Activated CD4-positive, alpha-beta T cell treated with anti-CD3 and anti-CD28 coated beads, Interleukin-2, amount 50 U/mL, for 16 hours (primary cell): ENCODE results near the gene KCTD20.
"Not testable (repeated sequence)": the region's sequence is repeated elsewhere in the genome, so short reads cannot be mapped to it uniquely, and the experiment has no call there.

Experiments used
- DNase-seq: peaks from one replicate; pipeline ENCODE4 v3.0.0-alpha.2; 2020

KCTD20 gene

GRCh38 chr6:36445621-36446020, 2.8 kb downstream of the KCTD20 start:
- DNase-seq: no peak

GRCh38 chr6:36449173-36449572, 6.4 kb downstream of the KCTD20 start:
- not testable (repeated sequence) for DNase-seq

- not testable (repeated sequence) for DNase-seq
Measured at GRCh38 chr6:36452897-36453296, 10.1 kb downstream of the KCTD20 start.

- DNase-seq: no peak
Measured at GRCh38 chr6:36455486-36456027, 12.8 kb downstream of the KCTD20 start.

GRCh38 chr6:36459501-36459900, 16.7 kb downstream of the KCTD20 start:
- no peak for DNase-seq

- no peak for DNase-seq
Measured at GRCh38 chr6:36460916-36461315, 18.1 kb downstream of the KCTD20 start.

- DNase-seq: no peak
Measured at GRCh38 chr6:36461646-36462045, 18.8 kb downstream of the KCTD20 start.

GRCh38 chr6:36463676-36464075, 20.9 kb downstream of the KCTD20 start:
- no peak for DNase-seq

GRCh38 chr6:36464233-36464632, 21.4 kb downstream of the KCTD20 start:
- DNase-seq: no peak

GRCh38 chr6:36467625-36468024, 24.8 kb downstream of the KCTD20 start:
- DNase-seq: no peak

GRCh38 chr6:36469148-36469661, 26.4 kb downstream of the KCTD20 start:
- DNase-seq: no peak

GRCh38 chr6:36469946-36470345, 27.1 kb downstream of the KCTD20 start:
- no peak for DNase-seq

- DNase-seq: no peak
Measured at GRCh38 chr6:36478051-36478526, 35.3 kb downstream of the KCTD20 start.

- no peak for DNase-seq
Measured at GRCh38 chr6:36479256-36479655, 36.5 kb downstream of the KCTD20 start.

GRCh38 chr6:36483326-36483725, 40.5 kb downstream of the KCTD20 start:
- DNase-seq: not testable (repeated sequence)

GRCh38 chr6:36484736-36485135, 41.9 kb downstream of the KCTD20 start:
- no peak for DNase-seq

GRCh38 chr6:36487698-36488097, 44.9 kb downstream of the KCTD20 start:
- DNase-seq: no peak

- DNase-seq: no peak
Measured at GRCh38 chr6:36488221-36488620, 45.4 kb downstream of the KCTD20 start.

- no peak for DNase-seq
Measured at GRCh38 chr6:36489426-36489825, 46.6 kb downstream of the KCTD20 start.

- DNase-seq: no peak
Measured at GRCh38 chr6:36491378-36491965, 48.7 kb downstream of the KCTD20 start.

GRCh38 chr6:36492092-36492491, 49.3 kb downstream of the KCTD20 start:
- no peak for DNase-seq

- no peak for DNase-seq
Measured at GRCh38 chr6:36492621-36493020, 49.8 kb downstream of the KCTD20 start.

GRCh38 chr6:36493319-36493718, 50.5 kb downstream of the KCTD20 start:
- DNase-seq: no peak

- DNase-seq: no peak
Measured at GRCh38 chr6:36493859-36494258, 51.1 kb downstream of the KCTD20 start.

GRCh38 chr6:36495086-36495485, 52.3 kb downstream of the KCTD20 start:
- no peak for DNase-seq
